ENCODE data around the gene ZNF470.

The ZNF470 gene

GRCh38 chr19:56611288-56611687 is 44.0 kb downstream of the ZNF470 start:
- no peak for DNase-seq

- DNase-seq = no peak
Measured at GRCh38 chr19:56612737-56613136, 45.5 kb downstream of the ZNF470 start.

GRCh38 chr19:56613639-56614038 is 46.4 kb downstream of the ZNF470 start:
- DNase-seq = no peak

GRCh38 chr19:56617531-56617930 is 50.3 kb downstream of the ZNF470 start:
- DNase-seq = no peak

- no peak for DNase-seq
Measured at GRCh38 chr19:56619121-56619520, 51.9 kb downstream of the ZNF470 start.

- no peak for DNase-seq
Measured at GRCh38 chr19:56622374-56622773, 55.1 kb downstream of the ZNF470 start.

- DNase-seq = no peak
Measured at GRCh38 chr19:56623006-56623405, 55.7 kb downstream of the ZNF470 start.

- DNase-seq = no peak
Measured at GRCh38 chr19:56625708-56626107, 58.4 kb downstream of the ZNF470 start.

GRCh38 chr19:56633021-56633420 is 65.8 kb downstream of the ZNF470 start:
- no peak for DNase-seq

GRCh38 chr19:56637976-56638555 is 70.8 kb downstream of the ZNF470 start:
- DNase-seq = peak; percentile 20
